CD4-positive, alpha-beta T cell treated with Interleukin-1 beta for 1 hour (primary cell): Measurements from ENCODE around the gene EPN2.
A peak's percentile ranks its signal among the peaks of the same experiment; 100 is the strongest.

ENCODE experiments used
- DNase-seq, 2 donors: peaks; one replicate each; pipeline ENCODE4 v3.0.0-alpha.2; 2020 to 2022

EPN2 gene

DNA sequence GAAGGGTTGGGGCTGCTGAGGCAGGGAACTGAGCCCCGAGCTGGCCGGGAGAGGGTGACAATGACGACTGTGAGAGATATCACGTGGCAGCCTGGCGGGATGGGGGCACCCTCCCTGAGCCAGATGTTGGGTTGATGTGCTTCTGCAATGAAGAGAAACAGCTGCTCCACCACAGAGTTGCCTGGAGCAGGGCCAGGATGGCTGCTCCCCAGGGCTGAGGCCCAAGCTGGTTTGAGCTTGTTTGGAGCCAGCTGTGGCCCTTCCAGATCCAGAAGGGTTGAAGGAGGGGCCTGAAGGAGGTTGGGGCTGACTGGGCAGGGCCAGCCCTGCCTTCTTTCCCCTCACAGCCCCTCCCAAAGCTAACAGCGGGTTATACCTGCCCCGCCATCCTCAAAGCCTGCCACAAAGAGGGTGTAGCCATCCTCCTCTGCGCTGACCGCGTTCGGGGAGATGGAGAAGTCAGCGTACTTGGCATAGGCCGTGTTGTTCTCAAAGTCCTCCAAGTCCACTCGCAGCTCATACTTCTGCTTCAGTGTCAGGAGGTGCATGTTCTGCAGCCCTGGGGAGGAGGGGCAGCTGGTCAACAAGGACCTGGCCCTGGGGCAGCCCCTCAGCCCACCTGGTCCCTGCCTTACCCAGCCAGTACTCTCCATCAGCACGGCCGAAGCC, 147.7 kb downstream of the EPN2 start:
- peak in 1 of 2 donors; percentile 35 for DNase-seq

DNA sequence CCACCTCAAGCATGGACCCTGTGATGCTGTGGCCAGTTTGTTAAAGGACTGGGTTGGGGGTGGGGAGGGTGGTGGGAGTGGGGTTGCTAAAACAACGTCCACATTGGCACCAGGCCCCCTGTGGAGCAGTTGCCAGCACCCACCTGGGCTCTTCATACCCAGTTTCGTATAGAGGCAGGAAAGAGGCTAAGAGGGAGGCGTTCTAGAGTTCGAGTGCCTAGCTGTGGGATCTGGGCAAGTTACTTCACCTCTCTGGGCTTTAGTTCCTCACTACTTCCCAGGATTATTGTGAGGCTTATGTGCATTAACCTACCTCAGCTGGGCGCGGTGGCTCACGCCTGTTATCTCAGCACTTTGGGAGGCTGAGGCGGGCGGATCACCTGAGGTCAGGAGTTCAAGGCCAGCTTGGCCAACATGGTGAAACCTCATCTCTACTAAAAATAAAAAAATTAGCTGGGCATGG, 148.4 kb downstream of the EPN2 start:
- no peak for DNase-seq
